ENCODE data around the gene CREG2. TPM values are rescaled to one million over a fixed set of nuclear protein-coding genes. Genes with fewer than 3 reads are reported as not detected.

CREG2 gene
- total RNA-seq, 1 experiment from 2014 or later, result not detected

DNA sequence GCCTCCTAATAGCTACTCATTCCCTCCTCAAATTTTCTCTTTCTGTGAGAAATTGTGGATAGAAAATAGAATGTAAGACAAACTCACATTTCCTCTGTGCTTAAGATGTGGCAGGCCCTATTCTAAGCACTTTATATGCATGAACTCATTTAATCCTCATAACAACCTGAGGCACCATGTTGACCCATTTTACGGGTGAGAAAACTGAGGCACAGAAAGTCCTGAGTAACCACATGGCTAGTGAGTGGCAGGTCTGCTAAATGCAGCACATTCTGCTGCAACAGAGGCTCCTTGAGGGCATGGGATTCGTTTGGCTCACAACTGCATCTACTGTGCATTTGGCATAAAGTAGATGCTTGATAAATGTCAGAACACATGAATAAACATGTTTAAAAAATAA is 56.1 kb downstream of the CREG2 start:
- ChIA-PET POLR2A (ENCODE audit: low non-redundant PET) (no interaction called here), CTCF (no interaction called here)
- Histone ChIP-seq H3K9me3 (ENCODE audit: low read depth, low read length, poor library complexity, severe bottlenecking) (no peaks in the 10 kb centered on the region), H3K27ac (ENCODE audit: low read depth, low read length, poor library complexity, severe bottlenecking) (no peak overlapping the region), H3K27me3 (replicated peaks; ENCODE audit: insufficient read depth, low read depth, low read length, poor library complexity) (no peaks in the 10 kb centered on the region), H3K36me3 (ENCODE audit: insufficient read depth, low read length, poor library complexity, severe bottlenecking) (no peaks in the 10 kb centered on the region), H3K4me3 (ENCODE audit: low read depth, low read length, poor library complexity, severe bottlenecking) (no peak overlapping the region), H3K4me1 (ENCODE audit: insufficient read depth, low read length, poor library complexity, severe bottlenecking) (no peaks in the 10 kb centered on the region)
- intact Hi-C loops (cut with micrococcal nuclease; ENCODE audit: unreplicated experiment), result no loop called here
- BruUV-seq (replicated peaks), result no TSS peak
- DNase-seq (ENCODE audit: low spot score), result no peak
- no peak for TF ChIP-seq EZH2 (IDR thresholded peaks at IDR 0.05; ENCODE audit: borderline replicate concordance, low read depth, low read length, poor library complexity, severe bottlenecking)
- TF ChIP-seq CTCF (conservative IDR thresholded peaks at IDR 0.05; ENCODE audit: low read depth, low read length), result no peak

DNA sequence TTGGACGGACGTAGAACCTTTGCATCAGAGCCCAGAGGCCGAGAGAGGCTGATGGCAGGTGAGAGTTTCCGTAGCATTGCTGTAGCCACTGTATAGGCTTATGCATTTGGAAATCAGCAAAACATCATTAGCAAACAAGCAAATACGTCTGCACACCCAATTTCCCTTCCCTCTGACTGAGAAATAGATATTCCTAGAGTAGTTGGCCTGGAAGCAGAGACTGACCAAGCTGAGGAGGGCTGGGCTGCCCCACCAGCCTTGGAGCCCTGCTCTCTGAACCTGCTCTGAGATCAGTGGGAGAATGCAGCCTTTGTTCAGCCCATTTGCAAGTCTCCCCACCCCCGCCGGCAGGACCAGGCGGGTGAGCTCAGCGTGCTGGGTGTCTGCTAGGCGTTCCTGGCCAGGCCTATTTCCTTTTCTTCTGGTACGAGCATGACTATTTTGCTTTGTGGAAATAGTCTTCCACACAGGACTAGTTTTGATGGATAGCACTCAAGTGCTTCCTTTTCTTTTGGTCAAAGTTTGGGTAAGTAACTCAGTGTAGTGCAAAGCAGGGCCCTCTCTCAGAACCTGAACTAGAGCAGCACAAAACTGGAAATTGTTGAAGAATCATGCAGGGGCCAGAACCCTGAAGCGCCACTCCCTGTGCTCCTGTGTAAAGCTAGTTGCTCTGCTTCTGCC is 56.9 kb downstream of the CREG2 start:
- intact Hi-C loops (cut with micrococcal nuclease; ENCODE audit: unreplicated experiment), result no loop called here
- no TSS peak for BruUV-seq (replicated peaks)
- ChIA-PET POLR2A (ENCODE audit: low non-redundant PET) (no interaction called here), CTCF (interaction anchor here (2.8 kb wide), 1 partner anchor 12 kb away, joined by 9 read pairs; no protein-coding TSS in a partner anchor)
- DNase-seq (ENCODE audit: low spot score), result no peak
- Histone ChIP-seq H3K27me3 (replicated peaks; ENCODE audit: insufficient read depth, low read depth, low read length, poor library complexity) (no peaks in the 10 kb centered on the region), H3K4me1 (ENCODE audit: insufficient read depth, low read length, poor library complexity, severe bottlenecking) (no peaks in the 10 kb centered on the region), H3K4me3 (ENCODE audit: low read depth, low read length, poor library complexity, severe bottlenecking) (no peak overlapping the region), H3K27ac (ENCODE audit: low read depth, low read length, poor library complexity, severe bottlenecking) (no peak overlapping the region), H3K9me3 (ENCODE audit: low read depth, low read length, poor library complexity, severe bottlenecking) (peaks cover 6% of the 10 kb centered on the region), H3K36me3 (ENCODE audit: insufficient read depth, low read length, poor library complexity, severe bottlenecking) (no peaks in the 10 kb centered on the region)
- TF ChIP-seq EZH2 (IDR thresholded peaks at IDR 0.05; ENCODE audit: borderline replicate concordance, low read depth, low read length, poor library complexity, severe bottlenecking) (no peak), CTCF (conservative IDR thresholded peaks at IDR 0.05; ENCODE audit: low read depth, low read length) (no peak)

DNA sequence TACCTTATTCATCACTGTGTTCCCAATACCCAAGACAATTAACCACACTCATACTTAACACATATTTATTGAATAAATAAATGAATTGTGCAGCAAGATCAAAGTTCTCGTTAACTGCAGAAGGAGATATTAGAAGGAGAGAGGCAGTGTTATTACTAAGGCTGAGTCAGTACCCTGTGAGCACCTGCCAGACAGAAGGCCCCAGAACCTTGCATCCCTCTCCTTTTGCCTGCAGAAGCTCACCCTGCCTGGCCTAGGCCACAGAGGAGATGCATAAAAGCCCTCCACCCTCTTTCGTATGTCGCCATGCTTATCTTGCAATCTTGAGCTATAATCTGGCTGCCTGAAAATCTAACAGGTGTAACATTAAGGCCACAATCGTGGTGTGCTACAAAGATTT is 58.3 kb downstream of the CREG2 start:
- CTCF ChIA-PET, result interaction anchor here (2.8 kb wide), 1 partner anchor 13 kb away, joined by 9 read pairs; no protein-coding TSS in a partner anchor
- H3K27me3 ChIP-seq (replicated peaks; ENCODE audit: insufficient read depth, low read depth, low read length, poor library complexity), result no peaks in the 10 kb centered on the region
- POLR2A ChIA-PET (ENCODE audit: low non-redundant PET), result no interaction called here
- no peak for TF ChIP-seq CTCF (conservative IDR thresholded peaks at IDR 0.05; ENCODE audit: low read depth, low read length)
- no peak for TF ChIP-seq EZH2 (IDR thresholded peaks at IDR 0.05; ENCODE audit: borderline replicate concordance, low read depth, low read length, poor library complexity, severe bottlenecking)
- intact Hi-C loops (cut with micrococcal nuclease; ENCODE audit: unreplicated experiment), result no loop called here
- no peaks in the 10 kb centered on the region for H3K4me1 ChIP-seq (ENCODE audit: insufficient read depth, low read length, poor library complexity, severe bottlenecking)
- peaks cover 10% of the 10 kb centered on the region for H3K9me3 ChIP-seq (ENCODE audit: low read depth, low read length, poor library complexity, severe bottlenecking)
- no peaks in the 10 kb centered on the region for H3K36me3 ChIP-seq (ENCODE audit: insufficient read depth, low read length, poor library complexity, severe bottlenecking)
- no peak overlapping the region for H3K27ac ChIP-seq (ENCODE audit: low read depth, low read length, poor library complexity, severe bottlenecking)
- BruUV-seq (replicated peaks), result no TSS peak
- H3K4me3 ChIP-seq (ENCODE audit: low read depth, low read length, poor library complexity, severe bottlenecking), result no peak overlapping the region
- DNase-seq (ENCODE audit: low spot score), result no peak

All from A673 (cell line).